ENCODE results near the gene EFHD2.
"Not testable (repeated sequence)": the region's sequence is repeated elsewhere in the genome, so short reads cannot be mapped to it uniquely, and the experiment has no call there.

Gene EFHD2

DNA sequence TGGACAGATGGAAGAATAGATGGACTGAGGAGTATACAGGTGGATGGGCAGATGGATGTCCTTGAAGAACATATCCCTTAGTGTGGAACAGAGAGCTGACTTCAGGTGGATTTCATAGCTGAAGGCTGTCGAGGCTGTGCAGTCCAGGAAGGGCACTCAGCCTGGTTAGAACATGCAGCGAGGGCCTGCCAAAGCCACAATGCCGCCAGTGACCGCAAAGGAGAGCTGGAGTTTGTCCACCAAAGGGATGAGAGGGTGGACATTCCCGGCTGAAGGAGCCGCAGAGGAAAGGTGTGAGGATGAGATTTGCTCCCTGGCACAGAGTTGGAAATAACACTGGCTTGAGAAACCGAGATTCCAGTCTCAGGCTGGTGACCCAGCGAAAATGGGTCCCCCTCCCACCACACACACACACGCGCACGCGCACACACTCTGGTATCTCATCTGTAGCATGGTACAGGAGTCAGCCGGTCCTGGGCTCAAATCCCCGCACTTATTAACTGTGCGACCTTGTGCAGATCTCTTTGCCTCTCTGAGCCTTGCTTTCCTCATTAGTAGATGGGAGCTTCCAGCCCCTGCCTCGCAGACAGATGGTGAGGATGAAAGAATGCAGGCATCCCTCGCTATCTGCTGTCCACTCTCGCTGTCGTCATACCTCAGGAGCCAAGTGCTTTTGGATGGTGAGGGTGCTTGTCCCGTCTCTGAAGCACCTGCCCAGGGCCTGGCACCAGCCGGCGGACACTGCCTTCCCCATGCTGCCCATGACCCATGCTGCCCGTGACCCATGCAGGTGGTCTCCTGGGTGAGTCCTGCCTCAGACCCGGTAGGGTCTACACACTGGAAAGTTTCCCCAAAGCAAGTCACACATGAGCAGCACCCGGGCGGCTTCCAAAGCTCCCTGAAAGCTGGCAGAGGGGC is 26.8 kb upstream of the EFHD2 start:
- TF ChIP-seq, protein P1, sequence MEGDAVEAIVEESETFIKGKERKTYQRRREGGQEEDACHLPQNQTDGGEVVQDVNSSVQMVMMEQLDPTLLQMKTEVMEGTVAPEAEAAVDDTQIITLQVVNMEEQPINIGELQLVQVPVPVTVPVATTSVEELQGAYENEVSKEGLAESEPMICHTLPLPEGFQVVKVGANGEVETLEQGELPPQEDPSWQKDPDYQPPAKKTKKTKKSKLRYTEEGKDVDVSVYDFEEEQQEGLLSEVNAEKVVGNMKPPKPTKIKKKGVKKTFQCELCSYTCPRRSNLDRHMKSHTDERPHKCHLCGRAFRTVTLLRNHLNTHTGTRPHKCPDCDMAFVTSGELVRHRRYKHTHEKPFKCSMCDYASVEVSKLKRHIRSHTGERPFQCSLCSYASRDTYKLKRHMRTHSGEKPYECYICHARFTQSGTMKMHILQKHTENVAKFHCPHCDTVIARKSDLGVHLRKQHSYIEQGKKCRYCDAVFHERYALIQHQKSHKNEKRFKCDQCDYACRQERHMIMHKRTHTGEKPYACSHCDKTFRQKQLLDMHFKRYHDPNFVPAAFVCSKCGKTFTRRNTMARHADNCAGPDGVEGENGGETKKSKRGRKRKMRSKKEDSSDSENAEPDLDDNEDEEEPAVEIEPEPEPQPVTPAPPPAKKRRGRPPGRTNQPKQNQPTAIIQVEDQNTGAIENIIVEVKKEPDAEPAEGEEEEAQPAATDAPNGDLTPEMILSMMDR (IDR thresholded peaks at IDR 0.05; ENCODE audit: borderline replicate concordance, insufficient read depth, low read depth, low read length), result no peak
- no peak overlapping the region for H3K4me3 ChIP-seq (ENCODE audit: low read depth, low read length)

DNA sequence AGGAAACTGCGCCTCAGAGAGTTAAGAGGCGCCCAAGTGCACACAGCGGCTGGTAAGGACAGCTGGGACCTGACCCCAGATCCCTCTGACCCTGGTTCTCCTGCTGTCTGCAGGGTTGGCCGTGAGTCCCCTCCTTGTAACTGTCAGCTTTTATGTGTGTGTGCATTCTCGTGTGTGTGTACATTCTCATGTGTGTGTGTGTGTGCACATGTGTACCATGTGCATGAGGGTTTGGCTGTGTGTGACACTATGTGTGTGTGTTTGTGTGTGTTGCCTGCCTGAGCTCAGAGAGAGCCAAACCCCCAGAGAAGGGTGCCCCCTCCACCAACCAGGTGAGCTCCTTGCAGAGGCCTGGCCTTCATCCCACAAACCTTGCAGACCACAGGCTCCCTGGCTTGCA is 25.9 kb upstream of the EFHD2 start:
- TF ChIP-seq, protein P1 (IDR thresholded peaks at IDR 0.05; ENCODE audit: borderline replicate concordance, insufficient read depth, low read depth, low read length), result no peak
- H3K4me3 ChIP-seq (ENCODE audit: low read depth, low read length), result no peak overlapping the region

DNA sequence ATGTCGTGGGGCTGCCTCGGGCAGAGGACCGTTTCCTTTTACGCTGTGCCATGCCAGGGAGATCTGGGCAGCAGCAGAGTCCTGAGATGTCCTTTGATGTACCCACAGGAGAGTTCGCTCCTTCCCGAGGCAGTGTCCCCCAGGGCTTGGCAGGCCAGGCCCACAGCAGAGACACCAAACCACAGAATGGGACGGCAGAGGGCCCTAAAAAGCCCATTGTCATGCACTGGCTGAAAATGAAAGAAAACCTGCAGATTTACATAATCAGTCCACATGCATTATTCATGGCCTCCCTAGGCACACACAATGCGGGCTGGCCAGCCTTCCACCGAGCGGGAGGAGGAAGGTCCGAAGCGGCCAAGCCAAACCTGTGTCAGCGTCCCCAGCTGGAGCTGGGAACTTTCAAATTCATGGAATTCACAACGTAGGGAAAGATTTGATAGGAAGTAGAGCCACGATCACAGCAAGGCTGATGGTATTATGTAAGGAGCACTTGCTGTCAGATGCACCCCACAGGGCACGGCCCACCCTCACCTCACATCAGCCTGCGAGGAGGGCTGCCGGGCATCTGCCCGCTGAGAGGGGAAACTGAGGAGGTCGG is 25.3 kb upstream of the EFHD2 start:
- no peak overlapping the region for H3K4me3 ChIP-seq (ENCODE audit: low read depth, low read length)
- TF ChIP-seq, protein P1 (IDR thresholded peaks at IDR 0.05; ENCODE audit: borderline replicate concordance, insufficient read depth, low read depth, low read length), result no peak

DNA sequence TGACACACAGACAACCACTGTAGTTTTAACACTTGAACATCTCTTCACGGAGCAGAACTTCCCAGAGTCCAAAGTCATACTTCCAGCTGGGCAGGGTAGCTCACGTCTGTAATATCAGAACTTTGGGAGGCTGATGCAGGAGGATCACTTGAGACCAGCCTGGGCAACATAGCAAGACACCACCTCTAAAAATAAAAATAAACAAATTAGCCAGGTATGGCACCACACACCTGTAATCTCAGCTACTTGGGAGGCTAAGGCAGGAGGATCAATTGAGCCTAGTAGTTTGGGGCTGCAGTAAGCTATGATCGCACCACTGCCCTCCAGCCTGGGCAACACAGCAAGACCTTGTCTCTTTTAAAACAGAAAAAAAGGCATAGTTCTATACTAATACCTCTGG is 24.3 kb upstream of the EFHD2 start:
- no peak overlapping the region for H3K4me3 ChIP-seq (ENCODE audit: low read depth, low read length)
- TF ChIP-seq, protein P1 (IDR thresholded peaks at IDR 0.05; ENCODE audit: borderline replicate concordance, insufficient read depth, low read depth, low read length), result no peak

DNA sequence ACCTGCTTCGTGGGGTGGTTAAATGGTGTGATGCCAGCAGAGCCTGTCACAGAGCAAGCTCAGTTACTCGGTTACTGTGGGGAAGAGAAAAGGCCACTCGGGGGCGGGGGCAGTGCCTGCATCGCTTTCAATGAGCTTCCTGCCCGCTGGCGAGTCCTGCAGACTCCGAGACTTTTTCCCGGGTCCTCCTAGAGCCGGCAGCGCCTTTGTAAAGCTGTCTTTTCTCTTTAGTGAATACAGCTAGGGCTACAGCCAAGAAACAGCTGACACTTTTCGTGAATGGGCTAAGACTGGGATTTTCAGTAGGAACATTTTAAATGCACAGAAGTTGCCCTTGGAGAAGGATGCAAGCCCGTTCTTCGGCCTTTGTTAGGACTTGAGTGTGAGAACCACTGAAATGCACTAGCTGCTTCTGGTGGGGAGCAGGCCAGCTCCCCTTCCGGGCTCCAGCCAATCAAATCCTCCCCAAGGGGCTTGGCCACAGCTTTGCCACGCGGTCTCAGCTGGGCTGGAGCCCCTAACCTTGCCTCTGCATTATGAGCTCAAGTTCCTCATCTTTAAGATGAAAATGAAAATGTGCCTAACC is 23.4 kb upstream of the EFHD2 start:
- TF ChIP-seq, protein P1 (IDR thresholded peaks at IDR 0.05; ENCODE audit: borderline replicate concordance, insufficient read depth, low read depth, low read length), result no peak
- H3K4me3 ChIP-seq (ENCODE audit: low read depth, low read length), result no peak overlapping the region

DNA sequence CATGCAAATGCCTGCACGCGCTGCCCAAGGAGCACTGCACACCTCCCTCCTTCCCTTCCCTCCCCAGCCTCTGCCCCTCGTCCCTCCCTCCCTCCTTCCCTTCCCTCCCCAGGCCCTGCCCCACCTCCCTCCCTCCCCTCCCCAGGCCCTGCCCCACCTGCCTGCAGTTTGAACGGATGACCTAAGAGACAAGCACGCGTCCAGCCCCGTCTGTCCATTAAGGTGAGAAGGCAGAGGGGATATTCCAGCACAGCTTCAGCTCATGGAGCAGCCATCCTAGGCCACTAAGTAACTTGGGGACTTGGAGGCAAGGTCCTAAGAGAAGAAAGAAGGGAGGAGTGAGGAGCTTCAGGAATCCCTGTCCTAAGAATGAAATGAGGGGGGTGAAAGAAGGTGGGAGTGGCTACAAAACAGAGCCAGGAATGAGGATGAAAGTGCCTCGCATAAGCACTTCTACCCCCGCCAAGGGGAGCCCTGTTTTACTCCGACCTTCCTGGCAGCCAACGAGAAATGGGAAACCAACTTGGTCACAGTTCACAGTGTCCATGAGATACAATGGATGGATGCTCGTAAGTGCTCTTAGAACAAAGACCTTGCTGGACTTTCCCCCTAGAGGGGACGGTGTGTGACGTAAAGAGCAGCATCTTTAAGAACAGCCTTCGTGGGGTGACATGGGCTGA is 21.3 kb upstream of the EFHD2 start:
- no peak overlapping the region for H3K4me3 ChIP-seq (ENCODE audit: low read depth, low read length)
- TF ChIP-seq, protein P1 (IDR thresholded peaks at IDR 0.05; ENCODE audit: borderline replicate concordance, insufficient read depth, low read depth, low read length), result no peak

DNA sequence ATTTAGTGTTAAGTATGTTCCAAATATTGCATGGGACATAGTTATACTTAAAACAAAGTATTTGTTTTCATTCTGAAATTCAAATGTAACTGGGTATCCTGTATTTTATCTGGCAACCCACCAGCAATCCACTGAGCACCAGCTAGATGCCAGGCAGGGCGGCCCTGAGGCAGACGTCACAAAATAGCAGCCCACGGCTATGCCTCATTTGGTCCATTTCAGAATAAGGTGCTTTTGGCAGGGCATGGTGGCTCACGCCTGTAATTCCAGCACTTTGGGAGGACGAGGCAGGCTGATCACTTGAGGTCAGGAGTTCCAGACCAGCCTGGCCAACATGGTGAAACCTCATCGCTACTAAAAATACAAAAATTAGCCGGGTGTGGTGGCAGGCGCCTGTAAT is 19.9 kb upstream of the EFHD2 start:
- not testable (repeated sequence) for H3K4me3 ChIP-seq (ENCODE audit: low read depth, low read length)
